ENCODE measurements around the gene HPSE. TPM values are rescaled to one million over a fixed set of nuclear protein-coding genes. Genes with fewer than 3 reads are reported as not detected.

The HPSE gene
- total and polyA plus RNA-seq, 2 experiments from 2014 or later: 2.2 to 2.9 TPM

- Histone ChIP-seq H3K79me2 (replicated peaks; ENCODE audit: insufficient read depth) (peaks cover 12% of the 10 kb centered on the region), H3K4me1 (ENCODE audit: insufficient read depth) (peaks cover 5% of the 10 kb centered on the region; the same call in 1 of the 2 replicates), H3K36me3 (ENCODE audit: insufficient read depth) (no peaks in the 10 kb centered on the region), H3K27ac (ENCODE audit: low read depth) (peak within 1 kb of the TSS; percentile 40; the same call in 1 of the 2 replicates), H2AFZ (peak within 1 kb of the TSS; percentile 87), H3K4me2 (peak within 1 kb of the TSS; percentile 91), H3K4me3 (peak within 1 kb of the TSS; percentile 63), H3K27me3 (ENCODE audit: insufficient read depth) (peaks cover 13% of the 10 kb centered on the region), H4K20me1 (replicated peaks; ENCODE audit: insufficient read depth) (peaks cover 7% of the 10 kb centered on the region; the same call in 1 of the 2 replicates), H3F3A (replicated peaks; ENCODE audit: low read depth) (no peaks in the 10 kb centered on the region), H3K9me2 (ENCODE audit: insufficient read depth) (peaks cover 3% of the 10 kb centered on the region; the same call in 1 of the 2 replicates)
- peak; percentile 96 for ATAC-seq
- H3K4me1 Mint-ChIP-seq: peaks cover 11% of the 10 kb centered on the region; the same call in 2 of the 3 replicates
- no peaks in the 10 kb centered on the region for H3K36me3 Mint-ChIP-seq (ENCODE audit: low read depth)
- H3K4me3 Mint-ChIP-seq: peak within 1 kb of the TSS; percentile 92
- H3K27ac Mint-ChIP-seq: peak within 1 kb of the TSS; percentile 94
- TF ChIP-seq CTCF (conservative IDR thresholded peaks at IDR 0.05; ENCODE audit: low read depth in 2 of 2) (peak in 1 of 2 experiments; percentile 18; a peak in 1 of 4 replicates), REST (IDR thresholded peaks at IDR 0.05; ENCODE audit: unreplicated experiment) (peak; percentile 37), ZNF462 (CRISPR knock-in tag; IDR thresholded peaks at IDR 0.05) (no peak), ZNF331 (CRISPR knock-in tag; IDR thresholded peaks at IDR 0.05; ENCODE audit: low read depth) (no peak), POLR2AphosphoS5 (IDR thresholded peaks at IDR 0.05; ENCODE audit: low read depth) (peak; percentile 83), EZH2 (IDR thresholded peaks at IDR 0.05; ENCODE audit: low read depth, unreplicated experiment) (no peak), ZNF114 (CRISPR knock-in tag; IDR thresholded peaks at IDR 0.05) (no peak), ETS1 (IDR thresholded peaks at IDR 0.05) (no peak), CREB1 (CRISPR knock-in tag; IDR thresholded peaks at IDR 0.05; ENCODE audit: low read depth) (peak; percentile 86), EZH2phosphoT487 (IDR thresholded peaks at IDR 0.05; ENCODE audit: unreplicated experiment) (no peak), JUNB (IDR thresholded peaks at IDR 0.05; ENCODE audit: unreplicated experiment) (no peak), STAT1 (IDR thresholded peaks at IDR 0.05; ENCODE audit: unreplicated experiment) (no peak), NANOG (IDR thresholded peaks at IDR 0.05; ENCODE audit: borderline replicate concordance) (no peak)
- H3K27me3 Mint-ChIP-seq (ENCODE audit: insufficient read depth, low read depth, poor library complexity): peaks cover 9% of the 10 kb centered on the region
- H3K9me3 Mint-ChIP-seq: no peaks in the 10 kb centered on the region; the same call in 2 of the 3 replicates
- peak; percentile 96 for DNase-seq (ENCODE audit: low spot score)
These were observed 50.2 kb downstream of the HPSE start, which contains the start of gene COQ2 for GRCh38 chr4:83284193-83285054. Gene COQ2 (minus strand): TSS chr4:83284798. CDS start chr4:83284764, 34 bp downstream.

All from GM23338 (cell line).